Activated T-cell treated with anti-CD3 and anti-CD28 coated beads for 24 hours (primary cell): ENCODE results near the gene LPAR2.

Experiments
- DNase-seq: peaks from one replicate; pipeline ENCODE4 v3.0.0-alpha.2; 2020; ENCODE audit warnings: low read depth

The LPAR2 gene

DNA sequence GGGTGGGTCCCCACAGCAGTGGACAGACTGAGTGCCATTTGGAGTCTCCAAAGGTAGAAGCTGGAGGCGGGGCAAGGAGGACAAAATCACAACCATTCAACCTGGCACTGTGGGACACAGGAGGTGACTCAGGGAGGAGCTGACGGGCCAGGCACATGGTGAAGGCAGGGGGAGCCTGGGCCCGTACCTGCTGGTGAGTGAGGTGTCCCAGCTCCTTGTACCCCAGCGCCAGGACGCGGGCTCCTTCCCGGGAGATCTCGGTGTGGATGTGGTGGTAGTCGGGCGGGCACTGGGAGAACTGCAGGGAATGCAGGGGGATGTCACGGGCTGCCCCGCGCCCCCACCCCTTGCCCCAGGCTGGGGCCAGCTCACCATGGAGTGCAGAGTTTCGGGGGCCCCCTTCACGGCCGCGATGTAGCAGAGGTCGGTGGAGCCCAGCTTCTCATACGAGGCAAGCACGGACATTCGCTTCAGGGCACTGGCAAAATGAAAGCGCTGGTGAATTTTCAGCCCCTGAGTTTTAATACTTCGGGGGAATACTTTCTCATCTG is 25.7 kb upstream of the LPAR2 start:
- DNase-seq = no peak

DNA sequence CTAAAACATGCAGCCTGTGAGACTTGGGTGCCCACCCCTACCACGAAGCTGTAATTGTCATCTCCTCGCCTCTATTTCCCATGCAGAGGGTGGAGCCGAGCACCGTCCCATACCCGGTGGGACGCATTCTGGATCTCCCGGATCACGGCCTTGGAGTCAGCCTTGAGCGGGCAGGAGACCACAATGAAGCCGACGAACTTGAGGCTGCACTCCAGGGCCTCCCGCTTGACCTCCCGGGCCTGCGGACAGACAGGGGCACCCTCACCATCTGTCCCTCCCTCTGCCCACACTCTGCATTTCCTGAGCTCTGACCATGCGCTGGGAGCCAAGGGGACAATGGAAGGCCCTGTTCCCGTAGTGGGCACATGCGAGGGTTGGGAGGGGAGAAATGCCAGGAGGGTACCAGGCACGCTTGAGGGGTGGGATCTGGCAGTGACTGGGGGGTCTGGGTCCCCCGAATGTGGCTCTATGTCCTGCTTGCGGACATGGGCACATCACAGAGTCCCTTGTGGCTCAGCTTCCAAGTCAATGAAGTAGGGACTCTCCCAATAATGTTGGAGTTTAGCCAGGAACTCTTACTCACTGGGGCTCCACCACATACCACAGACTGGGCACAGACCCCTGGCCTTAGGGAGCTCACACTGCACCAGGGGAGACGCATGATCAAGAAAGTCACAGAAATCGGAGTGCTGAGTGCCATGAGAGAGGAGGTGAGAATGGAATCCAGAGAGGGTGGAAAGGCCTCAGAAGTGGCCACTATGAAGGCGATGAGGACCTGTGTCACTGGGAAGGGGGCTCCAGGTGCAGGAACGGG is 24.7 kb upstream of the LPAR2 start:
- DNase-seq = no peak

GRCh38 chr19:19651076-19651475 is 23.1 kb upstream of the LPAR2 start:
- no peak for DNase-seq

DNA sequence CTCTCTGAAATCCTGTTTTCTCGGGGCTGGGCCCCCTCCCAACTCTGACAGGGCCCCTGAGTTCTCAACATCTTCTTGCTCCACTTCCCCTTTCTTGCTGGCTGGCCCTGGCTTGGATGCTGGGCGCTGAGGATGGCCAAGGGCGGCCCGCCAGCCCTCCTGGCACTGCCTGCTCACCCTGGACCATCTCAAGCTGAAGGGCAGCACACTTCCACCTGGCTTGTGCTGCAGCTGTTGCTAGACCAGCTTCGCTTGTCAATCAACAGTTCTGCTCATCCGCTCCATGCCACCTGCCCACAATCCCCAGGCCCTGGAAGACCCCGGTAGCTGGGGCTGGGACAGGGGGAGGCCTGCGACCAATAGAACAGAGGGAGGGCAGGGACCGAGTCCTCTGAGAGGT is 22.3 kb upstream of the LPAR2 start:
- no peak for DNase-seq

- DNase-seq = no peak
Measured at GRCh38 chr19:19649580-19649995, 21.6 kb upstream of the LPAR2 start.

DNA sequence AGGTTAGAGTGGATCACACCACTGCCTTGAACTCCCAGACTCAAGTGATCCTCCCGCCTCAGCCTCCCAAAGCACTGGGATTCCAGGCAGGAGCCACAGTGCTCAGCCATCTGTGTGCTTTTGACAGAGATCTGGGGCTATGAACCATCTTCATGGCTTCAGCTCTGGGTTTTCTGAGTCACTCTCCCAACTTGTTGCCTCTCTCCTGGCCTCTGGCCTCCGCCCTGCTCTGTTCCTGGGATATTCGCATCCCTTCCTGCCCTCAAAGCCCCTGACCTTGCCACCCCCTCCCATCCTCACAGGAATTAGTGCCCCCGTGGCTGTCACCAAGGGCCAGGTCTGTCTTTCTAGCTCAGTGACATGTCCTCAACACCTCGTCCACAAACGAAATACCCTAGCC is 21.1 kb upstream of the LPAR2 start:
- no peak for DNase-seq

GRCh38 chr19:19647037-19647835 is 19.2 kb upstream of the LPAR2 start:
- DNase-seq = no peak

DNA sequence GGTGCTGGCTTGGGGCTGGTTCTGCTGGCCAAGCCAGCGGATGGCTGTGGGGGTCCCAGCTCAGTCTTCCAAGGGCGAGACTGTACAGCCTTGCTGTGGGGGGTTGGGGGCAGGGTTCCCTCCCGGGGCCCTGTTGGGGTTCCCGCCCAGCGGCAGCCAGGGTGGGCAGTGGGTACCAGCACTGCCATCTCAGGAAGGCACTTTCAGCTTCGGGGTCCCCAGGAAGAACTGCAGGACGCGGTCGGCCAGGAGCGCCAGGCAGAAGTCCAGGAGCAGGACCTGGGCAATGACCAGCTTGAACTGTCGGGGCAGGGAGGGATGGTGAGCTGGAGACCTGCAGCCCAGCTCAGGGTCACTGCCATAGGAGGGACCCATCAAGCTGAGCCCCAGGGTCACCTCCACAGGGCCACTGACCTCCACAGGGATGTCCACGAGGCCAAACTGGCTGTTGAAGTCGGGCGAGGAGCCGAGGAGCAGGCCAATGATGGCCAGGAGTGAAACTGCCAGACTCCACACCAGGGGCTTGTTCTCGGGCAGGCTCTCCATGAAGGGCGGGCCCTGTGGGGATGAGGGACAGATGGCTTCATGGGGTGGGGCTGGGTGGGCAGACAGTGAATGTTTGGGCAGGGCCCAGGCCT is 17.3 kb upstream of the LPAR2 start:
- DNase-seq = no peak

GRCh38 chr19:19644054-19644388 is 16.0 kb upstream of the LPAR2 start:
- no peak for DNase-seq

DNA sequence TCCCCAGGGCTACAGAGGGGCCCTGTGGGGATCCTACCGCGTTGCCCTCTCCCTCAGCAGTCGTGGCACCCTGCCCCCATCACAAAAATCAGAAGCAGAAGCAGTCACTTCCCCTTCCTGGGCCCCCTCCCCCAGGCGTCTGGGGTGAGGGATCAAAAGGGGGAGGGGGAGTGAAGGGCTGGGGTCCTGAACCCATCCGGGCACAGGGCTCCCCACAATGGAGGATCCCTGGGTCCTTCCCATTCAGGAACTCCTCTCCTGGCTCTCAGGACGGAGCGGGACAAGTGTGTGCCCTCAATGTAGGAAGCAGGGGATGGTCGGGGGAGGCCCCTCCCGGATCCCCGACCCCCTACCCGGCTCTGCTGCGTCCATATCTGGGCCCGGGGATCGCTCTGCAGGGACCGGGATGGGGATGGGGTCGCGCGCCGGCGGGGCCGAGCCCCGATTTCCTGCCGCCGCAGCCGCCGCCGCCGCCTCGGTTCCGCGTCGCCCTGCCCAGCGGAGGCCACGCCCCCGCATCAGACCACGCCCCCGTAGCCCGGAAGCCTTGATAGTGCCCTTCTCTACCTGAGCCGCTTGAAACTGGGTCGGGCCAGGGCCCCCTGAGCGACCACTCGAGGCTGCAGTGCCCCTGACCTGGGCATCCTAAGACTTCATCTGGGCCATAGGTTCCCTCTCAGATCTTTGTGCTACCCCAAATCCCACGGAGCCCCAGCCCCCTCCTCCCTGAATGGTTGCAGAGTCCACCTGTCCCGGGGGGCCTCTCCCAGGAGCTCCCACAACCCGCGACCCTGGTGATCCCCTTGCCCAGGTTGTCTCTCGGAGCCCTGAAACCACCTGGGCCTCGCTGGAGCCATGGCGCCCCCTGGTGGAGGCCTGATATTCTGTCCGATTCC is 15.4 kb upstream of the LPAR2 start, which contains the start of gene GMIP:
Gene GMIP (minus strand): TSS at position 500 of the 896 bp plus-strand sequence. CDS start 128 bp downstream, at position 372.
- peak; percentile 77 for DNase-seq

GRCh38 chr19:19642506-19643157 is 14.6 kb upstream of the LPAR2 start:
- DNase-seq = peak; percentile 38

GRCh38 chr19:19637523-19638251 is 9.7 kb upstream of the LPAR2 start:
- no peak for DNase-seq

DNA sequence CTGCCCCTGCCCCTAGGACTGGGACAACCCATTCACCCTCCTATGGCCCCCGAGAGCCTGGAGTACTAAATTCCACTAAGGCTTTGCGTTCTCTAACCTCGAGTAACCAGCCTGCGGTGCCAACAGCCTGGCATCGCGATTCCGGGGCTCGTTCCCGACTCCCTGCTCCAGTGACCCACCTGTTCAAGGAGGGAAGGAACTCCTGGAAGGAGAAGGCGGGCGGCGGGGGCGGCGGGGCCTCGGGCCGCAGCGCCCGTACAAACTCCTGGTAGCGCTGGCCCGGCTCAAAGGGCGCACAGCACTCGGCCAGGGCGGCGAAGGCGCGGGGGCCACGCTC is 9.1 kb upstream of the LPAR2 start:
- DNase-seq = no peak

DNA sequence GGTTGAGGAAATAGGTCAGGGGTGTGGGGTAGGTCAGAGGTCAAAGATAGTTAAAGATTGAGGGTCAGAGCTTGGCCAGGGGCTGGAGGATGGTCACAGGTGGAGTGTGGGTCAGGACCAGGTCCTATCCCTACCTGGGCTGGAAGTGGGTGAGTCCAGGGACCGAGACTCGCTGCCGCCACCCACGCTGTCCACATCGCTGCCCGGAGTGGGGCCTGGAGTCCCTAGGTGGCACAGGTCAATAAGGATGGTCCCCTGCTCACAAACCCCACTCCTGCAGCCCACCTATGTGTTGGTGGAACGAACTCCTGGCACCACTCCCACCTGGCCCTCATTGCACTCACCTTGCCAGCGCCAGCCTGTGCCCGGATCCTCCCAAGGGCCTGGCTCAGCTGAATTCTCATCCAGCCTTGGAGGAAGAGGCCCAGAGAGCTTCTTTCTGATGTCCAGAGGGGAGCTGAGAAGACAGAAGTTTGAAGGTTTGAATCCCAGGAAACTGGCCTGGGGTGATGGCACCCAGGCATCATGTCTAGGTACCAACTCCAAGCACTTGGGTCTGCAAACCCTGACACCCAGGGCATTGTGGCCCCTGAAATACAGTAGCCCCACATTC is 8.7 kb upstream of the LPAR2 start:
- DNase-seq = no peak

DNA sequence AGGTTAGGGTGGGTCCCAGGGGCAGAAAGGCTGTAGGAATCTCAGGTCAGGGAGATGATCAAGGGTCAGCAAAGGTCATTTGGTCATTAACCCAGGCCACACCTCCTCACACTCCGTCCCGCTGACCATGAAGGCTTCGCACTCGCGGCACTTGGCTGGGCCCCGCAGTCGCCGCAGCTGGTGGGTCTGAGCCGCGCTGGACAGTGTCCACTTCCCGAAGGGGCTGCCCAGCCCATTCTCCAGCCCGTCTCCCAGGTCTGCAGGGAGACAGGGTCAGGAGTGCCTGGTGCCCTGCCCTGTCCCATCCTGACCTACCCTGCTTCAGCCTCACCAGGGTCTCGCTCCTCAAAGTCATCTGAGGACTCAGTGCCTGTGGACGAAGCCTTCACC is 7.3 kb upstream of the LPAR2 start:
- DNase-seq = no peak

DNA sequence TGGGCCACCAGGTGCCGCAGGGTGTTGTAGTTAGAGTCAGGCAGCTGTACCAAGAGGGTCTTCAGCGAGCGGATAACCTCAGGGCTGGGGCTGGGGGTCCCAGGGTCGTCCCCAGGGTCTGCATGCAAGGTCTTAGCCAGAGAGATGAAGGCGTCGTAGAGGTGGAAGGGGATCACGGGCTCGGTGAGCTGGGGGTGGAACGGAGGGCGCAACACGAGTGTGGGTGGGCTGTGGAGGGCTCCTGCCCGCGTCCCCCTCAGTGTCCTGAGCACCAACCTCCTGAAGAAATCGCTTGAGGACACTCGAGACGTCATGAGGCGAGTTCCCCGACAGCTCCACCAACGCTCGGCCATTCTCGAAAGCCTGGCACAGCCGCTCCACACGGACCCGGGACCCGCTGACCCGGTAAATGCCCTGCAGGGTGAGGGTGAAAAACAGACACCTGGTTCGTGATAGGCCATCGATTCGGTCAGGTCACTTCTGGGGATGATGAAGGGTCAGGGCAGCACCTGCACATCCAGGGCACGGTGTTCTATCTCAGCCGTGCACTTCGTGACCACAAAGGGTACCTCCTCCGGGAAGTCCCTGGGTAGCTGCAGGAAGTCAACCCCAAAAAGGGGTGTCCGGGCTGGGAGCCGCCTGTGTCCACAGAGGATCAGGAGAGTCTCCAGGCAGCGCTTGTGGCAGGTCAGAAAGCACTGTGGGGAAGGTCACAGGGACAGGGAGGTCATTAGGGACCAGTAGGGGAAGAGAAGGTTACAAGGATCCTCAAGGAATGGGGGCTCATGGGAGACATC is 6.7 kb upstream of the LPAR2 start:
- no peak for DNase-seq

- no peak for DNase-seq
Measured at GRCh38 chr19:19633711-19634515, 5.9 kb upstream of the LPAR2 start.

GRCh38 chr19:19632661-19633060 is 4.6 kb upstream of the LPAR2 start:
- no peak for DNase-seq
